Measurements from ENCODE around the gene ADRA2C.

The ADRA2C gene

DNA sequence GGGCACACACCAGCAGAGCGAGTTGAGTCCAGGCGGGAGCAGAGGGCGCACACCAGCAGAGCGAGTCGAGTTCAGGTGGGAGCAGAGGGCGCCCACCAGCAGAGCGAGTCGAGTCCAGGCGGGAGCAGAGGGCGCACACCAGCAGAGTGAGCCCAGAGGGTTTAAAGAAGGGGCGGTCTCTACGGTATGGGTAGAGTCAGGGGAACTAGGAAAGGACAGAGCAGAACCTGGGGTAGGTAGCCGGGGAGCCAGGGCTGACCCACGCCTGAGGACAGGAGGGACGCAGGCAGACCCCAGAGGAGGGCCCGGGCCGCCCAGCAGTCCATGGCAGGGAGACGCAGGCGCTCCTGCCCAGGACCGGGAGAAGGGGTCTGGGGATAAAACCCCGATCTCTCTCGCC lies 22.0 kb upstream of the ADRA2C start:
- H3K27ac ChIP-seq: no peak overlapping the region
- TF ChIP-seq, protein P1, sequence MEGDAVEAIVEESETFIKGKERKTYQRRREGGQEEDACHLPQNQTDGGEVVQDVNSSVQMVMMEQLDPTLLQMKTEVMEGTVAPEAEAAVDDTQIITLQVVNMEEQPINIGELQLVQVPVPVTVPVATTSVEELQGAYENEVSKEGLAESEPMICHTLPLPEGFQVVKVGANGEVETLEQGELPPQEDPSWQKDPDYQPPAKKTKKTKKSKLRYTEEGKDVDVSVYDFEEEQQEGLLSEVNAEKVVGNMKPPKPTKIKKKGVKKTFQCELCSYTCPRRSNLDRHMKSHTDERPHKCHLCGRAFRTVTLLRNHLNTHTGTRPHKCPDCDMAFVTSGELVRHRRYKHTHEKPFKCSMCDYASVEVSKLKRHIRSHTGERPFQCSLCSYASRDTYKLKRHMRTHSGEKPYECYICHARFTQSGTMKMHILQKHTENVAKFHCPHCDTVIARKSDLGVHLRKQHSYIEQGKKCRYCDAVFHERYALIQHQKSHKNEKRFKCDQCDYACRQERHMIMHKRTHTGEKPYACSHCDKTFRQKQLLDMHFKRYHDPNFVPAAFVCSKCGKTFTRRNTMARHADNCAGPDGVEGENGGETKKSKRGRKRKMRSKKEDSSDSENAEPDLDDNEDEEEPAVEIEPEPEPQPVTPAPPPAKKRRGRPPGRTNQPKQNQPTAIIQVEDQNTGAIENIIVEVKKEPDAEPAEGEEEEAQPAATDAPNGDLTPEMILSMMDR (conservative IDR thresholded peaks at IDR 0.05): no peak

DNA sequence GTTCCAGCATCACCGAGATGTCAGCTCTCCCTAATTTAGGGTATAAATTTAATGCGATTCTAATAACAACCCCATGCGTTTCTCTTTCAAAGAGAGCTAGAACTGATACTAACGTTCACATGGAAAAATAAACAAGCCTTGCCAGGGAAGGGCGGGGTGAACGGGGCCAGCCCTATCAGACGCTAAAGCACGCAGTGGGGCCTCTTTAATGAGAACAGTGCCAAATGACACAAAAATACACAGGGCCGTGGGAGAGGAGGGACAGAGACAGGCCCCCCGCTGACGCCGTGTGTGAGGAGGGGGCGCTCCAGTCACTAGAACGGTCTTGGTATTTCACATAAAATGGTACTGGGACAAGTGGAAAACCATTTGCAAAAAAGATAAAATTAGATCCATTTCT lies 21.3 kb upstream of the ADRA2C start:
- H3K27ac ChIP-seq: peak overlapping the region; percentile 37; the same call in 1 of the 2 replicates
- TF ChIP-seq, protein P1 (conservative IDR thresholded peaks at IDR 0.05): no peak

- H3K27ac ChIP-seq: peak overlapping the region; percentile 37
- TF ChIP-seq, protein P1 (conservative IDR thresholded peaks at IDR 0.05): no peak
Measured at GRCh38 chr4:3745886-3746656, 20.1 kb upstream of the ADRA2C start.

- H3K27ac ChIP-seq: no peak overlapping the region
- TF ChIP-seq, protein P1 (conservative IDR thresholded peaks at IDR 0.05): no peak
Measured at GRCh38 chr4:3746701-3747580, 19.2 kb upstream of the ADRA2C start.

DNA sequence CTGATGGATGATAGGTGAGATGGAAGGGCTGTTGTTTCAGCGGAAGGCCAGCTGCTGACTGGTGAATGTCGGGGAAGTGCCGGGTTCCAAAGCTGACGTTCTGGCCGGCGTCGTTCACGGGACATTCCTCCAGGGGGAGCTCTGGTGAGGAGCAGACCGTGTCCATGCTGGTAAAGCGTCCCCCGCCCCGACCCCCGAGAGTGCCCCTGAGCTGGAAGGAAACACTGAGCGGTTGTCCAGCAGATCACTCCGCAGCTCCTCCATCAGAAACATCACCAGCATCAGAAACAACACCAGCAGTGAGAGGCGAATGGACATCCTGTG lies 18.6 kb upstream of the ADRA2C start:
- TF ChIP-seq, protein P1 (conservative IDR thresholded peaks at IDR 0.05): 0 out of 2 replicates have a peak, but pooled peaks have one; percentile 13
- H3K27ac ChIP-seq: no peak overlapping the region

DNA sequence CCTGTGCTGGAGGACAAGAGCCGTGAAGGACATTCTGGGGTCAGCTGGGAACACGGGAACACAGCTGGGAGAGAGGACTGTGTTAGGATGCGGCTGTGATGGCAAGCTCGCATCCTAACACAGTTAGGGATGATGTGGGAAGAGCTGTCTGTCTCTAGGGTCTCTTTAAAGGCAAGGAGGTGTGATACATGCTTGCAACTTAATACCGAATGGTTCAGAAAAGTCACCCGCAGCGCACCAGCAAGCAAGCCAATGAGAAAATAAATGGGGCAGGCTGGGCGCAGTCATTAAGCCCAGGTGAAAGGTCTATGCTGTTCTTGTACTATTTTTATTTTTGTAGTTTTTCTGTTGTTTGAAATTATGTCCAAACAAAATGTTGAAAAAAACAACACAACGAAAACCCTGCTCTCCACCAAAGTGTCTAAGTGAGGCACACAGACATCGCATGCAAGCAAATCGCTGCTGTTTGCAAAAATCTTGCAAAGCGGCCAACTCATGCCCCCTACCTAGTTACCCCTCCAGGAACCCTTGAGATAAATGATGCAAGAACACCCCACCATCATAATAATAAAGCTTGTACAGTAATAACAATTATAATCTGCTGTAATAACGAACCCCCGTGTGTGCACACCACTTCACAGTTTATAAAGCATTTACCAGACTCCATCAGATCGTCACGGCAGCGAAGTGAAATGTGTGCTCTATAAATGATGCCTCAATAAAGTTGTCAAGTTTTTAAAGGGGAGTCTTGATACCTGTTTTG lies 17.9 kb upstream of the ADRA2C start:
- TF ChIP-seq, protein P1 (conservative IDR thresholded peaks at IDR 0.05): no peak
- no peak overlapping the region for H3K27ac ChIP-seq

DNA sequence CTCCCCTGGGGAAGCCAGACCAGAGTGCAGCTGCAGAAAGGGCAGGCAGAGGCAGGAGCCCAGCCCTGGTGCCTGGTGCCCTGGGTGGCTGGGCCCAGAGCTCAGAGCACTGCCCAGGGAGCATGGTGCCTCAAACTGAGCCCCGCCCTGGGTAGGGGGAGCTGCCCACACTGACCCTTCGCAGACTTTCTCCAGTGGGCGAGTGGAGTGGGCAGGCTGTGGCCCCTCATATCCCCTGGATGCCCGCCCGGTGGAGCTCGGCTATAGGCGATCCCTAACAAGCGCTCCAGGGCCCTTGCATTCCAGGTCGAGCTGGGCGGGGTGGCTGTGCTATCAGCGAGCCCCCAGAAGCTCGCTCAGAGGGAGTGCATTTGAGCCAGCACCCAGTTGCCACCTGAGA lies 17.1 kb upstream of the ADRA2C start:
- H3K27ac ChIP-seq: no peak overlapping the region
- TF ChIP-seq, protein P1 (conservative IDR thresholded peaks at IDR 0.05): no peak

Measured in VCaP (cell line).